Measurements from ENCODE around the gene LCOR. TPM values are rescaled to one million over a fixed set of nuclear protein-coding genes. Genes with fewer than 3 reads are reported as not detected.
A peak's percentile ranks its signal among the peaks of the same experiment; 100 is the strongest.

The LCOR gene
- total RNA-seq, 1 donor from 2014 or later: 31.3 TPM

DNA sequence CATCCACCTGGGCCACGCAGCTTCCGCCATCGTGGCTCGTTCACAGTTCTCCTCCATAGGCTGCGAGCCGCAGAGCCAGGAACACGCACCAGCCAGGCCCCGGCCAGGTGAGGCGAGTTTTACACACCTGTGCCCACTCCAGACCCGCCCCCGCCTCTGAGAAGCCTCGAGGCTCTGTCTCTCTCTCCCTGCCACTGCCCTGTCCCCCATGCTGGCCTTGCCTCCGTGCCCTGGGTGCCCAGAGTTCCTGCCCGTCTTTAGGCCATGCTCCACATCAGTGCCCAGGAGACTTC lies 211.4 kb downstream of the LCOR start:
- Histone ChIP-seq H3K27ac (ENCODE audit: low read depth, low read length) (no peak overlapping the region), H3K9me3 (ENCODE audit: control insufficient read depth in 3 of 3, low read length in 3 of 3) (no peaks in the 10 kb centered on the region), H3K4me1 (ENCODE audit: control insufficient read depth in 3 of 3, insufficient read depth in 3 of 3, low read length in 3 of 3) (no peaks in the 10 kb centered on the region), H3K36me3 (ENCODE audit: control insufficient read depth in 3 of 3, insufficient read depth in 3 of 3, low read length in 3 of 3) (no peaks in the 10 kb centered on the region), H3K4me3 (ENCODE audit: low read length in 3 of 3) (no peak overlapping the region), H3K9ac (ENCODE audit: low read depth in 1 of 3, low read length in 3 of 3) (no peak overlapping the region), H3K27me3 (ENCODE audit: control insufficient read depth in 3 of 3, insufficient read depth in 3 of 3, low read length in 3 of 3) (no peaks in the 10 kb centered on the region)

Small RNA genes within 50 kb of the gene (small RNA-seq; reads per million reads assigned to genes)
- gene HMGN2P35: not detected
- 0.28 reads per million, percentile 25 among the genes with 10 or more reads in this experiment for gene MIR607

Other genes starting within 250 kb of the LCOR start
- gene TM9SF3, start 245.3 kb upstream of the LCOR start, total RNA-seq: 70.5 TPM
- 6.3 TPM for gene PIK3AP1, start 111.8 kb upstream of the LCOR start, total RNA-seq

All from skeletal muscle tissue (tissue), 5 donors.